AG09309 (cell line): ENCODE measurements around the gene NPBWR2.
"Not testable (repeated sequence)": the region's sequence is repeated elsewhere in the genome, so short reads cannot be mapped to it uniquely, and the experiment has no call there.

Source experiments
- DNase-seq: peaks from one replicate; pipeline ENCODE4 v3.0.0-alpha.2; 2010; ENCODE audit warnings: low read depth
- H3K4me3 ChIP-seq: 2 replicates; pipeline ENCODE4 v1.5.1; 2011; ENCODE audit warnings: mild to moderate bottlenecking, low read depth, low read length, moderate library complexity; ENCODE audit not compliant: control insufficient read depth
- TF ChIP-seq, protein P1 (sequence below): IDR thresholded peaks from 2 replicates; pipeline ENCODE4 v1.5.1; 2011; ENCODE audit warnings: mild to moderate bottlenecking, low read depth, low read length, inconsistent platforms; ENCODE audit not compliant: insufficient read depth, control insufficient read depth; ENCODE audit errors: missing control alignments

The NPBWR2 gene

DNA sequence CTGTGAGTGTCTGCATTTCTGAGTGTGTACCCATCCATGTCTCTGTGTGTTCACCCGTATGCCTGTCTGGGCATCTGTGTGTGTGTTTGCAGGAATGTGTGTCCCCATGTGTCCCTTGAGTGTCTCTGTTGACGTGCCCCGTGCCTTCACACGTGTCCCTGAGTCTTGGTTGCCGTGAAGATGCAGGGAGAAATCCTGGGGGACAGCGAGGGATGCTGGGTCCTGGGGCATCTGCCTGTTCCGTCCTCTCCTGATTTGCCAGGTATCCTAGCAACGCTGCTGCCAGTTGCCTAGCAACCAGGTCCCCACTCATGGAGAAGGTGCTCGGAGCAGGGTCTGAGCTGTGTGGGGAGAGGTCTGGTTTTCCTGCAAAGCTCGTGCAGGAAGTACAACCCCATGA lies 17.2 kb downstream of the NPBWR2 start:
- TF ChIP-seq, protein P1, sequence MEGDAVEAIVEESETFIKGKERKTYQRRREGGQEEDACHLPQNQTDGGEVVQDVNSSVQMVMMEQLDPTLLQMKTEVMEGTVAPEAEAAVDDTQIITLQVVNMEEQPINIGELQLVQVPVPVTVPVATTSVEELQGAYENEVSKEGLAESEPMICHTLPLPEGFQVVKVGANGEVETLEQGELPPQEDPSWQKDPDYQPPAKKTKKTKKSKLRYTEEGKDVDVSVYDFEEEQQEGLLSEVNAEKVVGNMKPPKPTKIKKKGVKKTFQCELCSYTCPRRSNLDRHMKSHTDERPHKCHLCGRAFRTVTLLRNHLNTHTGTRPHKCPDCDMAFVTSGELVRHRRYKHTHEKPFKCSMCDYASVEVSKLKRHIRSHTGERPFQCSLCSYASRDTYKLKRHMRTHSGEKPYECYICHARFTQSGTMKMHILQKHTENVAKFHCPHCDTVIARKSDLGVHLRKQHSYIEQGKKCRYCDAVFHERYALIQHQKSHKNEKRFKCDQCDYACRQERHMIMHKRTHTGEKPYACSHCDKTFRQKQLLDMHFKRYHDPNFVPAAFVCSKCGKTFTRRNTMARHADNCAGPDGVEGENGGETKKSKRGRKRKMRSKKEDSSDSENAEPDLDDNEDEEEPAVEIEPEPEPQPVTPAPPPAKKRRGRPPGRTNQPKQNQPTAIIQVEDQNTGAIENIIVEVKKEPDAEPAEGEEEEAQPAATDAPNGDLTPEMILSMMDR, result no peak

DNA sequence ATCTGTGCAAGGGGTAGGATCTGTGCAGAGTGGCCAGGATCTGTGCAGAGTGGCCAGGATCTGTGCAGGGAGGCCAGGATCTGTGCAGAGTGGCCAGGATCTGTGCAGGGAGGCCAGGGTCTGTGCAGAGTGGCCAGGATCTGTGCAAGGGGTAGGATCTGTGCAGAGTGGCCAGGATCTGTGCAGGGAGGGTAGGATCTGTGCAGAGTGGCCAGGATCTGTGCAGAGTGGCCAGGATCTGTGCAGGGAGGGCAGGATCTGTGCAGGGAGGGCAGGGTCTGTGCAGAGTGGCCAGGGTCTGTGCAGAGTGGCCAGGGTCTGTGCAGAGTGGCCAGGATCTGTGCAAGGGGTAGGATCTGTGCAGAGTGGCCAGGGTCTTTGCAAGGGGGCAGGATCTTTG lies 18.8 kb downstream of the NPBWR2 start:
- DNase-seq, H3K4me3 ChIP-seq: not testable (repeated sequence)

More for the DNA sequence above, 17.2 kb downstream of the NPBWR2 start:
- no peak overlapping the region for H3K4me3 ChIP-seq
- DNase-seq, result no peak

DNA sequence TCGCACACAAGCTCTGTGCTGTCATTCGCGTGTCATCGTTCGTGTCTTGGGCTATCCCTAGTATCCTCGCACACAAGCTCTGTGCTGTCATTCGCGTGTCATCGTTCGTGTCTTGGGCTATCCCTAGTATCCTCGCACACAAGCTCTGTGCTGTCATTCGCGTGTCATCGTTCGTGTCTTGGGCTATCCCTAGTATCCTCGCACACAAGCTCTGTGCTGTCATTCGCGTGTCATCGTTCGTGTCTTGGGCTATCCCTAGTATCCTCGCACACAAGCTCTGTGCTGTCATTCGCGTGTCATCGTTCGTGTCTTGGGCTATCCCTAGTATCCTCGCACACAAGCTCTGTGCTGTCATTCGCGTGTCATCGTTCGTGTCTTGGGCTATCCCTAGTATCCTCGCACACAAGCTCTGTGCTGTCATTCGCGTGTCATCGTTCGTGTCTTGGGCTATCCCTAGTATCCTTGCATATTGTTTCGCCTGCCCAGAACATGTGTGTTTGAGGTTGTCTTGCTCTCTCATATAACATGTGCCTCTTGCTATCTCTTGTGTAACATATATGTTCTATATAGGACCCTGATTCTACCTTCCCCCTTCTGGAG lies 20.0 kb downstream of the NPBWR2 start:
- DNase-seq, result not testable (repeated sequence)

DNA sequence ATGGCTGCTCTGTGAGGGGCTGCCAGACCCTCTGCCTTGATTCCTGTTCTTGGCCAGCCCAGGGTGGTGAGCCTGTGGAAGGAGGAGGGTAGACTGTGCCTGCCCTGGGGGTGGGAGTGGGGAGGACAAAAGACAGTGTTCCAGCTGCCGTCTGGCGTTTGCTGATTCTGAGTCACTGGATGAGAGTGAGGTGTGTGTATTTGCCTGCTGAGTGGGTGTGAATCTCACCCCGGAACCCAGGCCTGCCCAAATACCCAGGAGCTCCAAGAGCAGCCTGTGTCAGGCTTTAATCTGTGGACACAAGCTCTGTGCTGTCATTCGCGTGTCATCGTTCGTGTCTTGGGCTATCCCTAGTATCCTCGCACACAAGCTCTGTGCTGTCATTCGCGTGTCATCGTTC lies 20.6 kb downstream of the NPBWR2 start:
- no peak overlapping the region for H3K4me3 ChIP-seq
- TF ChIP-seq, protein P1, result no peak
- no peak for DNase-seq

More for the DNA sequence above, 20.0 kb downstream of the NPBWR2 start:
- H3K4me3 ChIP-seq, result not testable (repeated sequence)

DNA sequence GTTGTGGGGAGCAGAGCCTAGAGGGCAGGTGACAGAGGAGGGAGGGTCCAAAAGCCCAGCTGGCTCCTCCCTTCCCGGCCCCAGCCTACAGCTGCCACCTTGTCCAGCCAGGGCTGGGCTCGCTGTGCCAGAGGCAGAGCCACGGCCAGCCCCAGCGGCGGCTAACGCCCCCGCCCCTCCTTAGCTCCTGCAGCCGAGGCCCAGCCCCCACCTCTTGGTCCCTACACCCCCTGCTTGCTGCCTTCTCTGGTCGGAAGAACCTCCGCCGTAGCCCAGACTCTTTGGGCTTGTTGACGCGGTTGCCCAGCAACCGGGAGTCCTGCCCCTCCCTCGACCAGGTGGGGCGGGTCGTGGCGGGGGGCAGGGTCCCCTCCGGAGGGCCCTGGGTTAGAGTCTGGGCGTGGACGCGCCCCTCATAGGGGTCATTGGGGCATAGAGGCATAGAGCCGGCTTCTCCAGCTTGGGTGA lies 22.6 kb downstream of the NPBWR2 start:
- no peak overlapping the region for H3K4me3 ChIP-seq
- DNase-seq, result no peak
- TF ChIP-seq, protein P1, result no peak

DNA sequence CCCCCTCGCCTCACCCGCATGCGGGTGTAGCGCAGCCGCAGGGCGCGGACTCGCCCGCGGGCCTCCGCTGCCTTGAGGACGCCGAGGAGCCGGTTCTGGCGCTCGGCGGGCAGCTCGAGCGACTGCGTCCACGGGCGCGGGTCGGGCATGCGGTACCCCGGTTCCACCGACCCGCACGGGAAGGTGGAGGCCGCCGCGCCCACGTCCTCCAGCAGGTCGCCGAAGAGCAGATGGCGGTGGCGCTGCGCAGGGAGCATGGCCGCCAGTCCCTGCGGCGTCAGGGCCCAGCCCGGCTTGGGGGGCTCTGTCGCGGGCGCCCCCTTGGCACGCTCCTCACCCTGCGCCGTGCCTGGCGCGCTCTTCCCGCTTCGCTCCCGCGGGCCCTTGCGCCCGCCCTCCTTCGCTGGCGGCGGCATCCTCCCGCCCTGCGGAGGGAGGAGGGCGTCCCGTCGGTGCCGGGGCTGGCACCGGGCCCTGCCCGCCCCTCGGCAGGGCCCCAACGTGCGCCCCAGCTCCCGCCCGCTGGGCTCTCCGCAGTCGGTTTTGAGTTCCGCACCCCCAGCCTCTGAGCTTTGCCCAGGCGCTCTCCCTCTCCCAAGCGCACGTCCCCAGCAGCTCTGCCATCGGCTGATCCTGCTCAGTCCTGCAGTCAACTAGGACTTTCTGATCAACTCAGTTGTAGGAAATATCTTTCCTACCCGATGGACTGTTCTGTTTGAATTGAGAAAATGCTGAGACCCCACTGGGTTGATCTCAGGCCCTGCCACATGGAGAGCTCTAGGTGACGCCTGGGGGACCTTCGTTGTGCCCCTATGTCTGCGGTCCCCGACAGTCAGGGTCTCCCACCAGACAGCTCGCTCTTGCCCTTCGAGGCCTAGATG lies 23.3 kb downstream of the NPBWR2 start, which contains the start of gene LKAAEAR1:
Gene LKAAEAR1, minus strand, starts transcription at position 595 of the 881 bp plus-strand sequence. Its CDS starts 179 bp downstream, at position 416.
- TF ChIP-seq, protein P1, result no peak
- DNase-seq, result no peak
- H3K4me3 ChIP-seq, result peak within 1 kb of the TSS; percentile 28

DNA sequence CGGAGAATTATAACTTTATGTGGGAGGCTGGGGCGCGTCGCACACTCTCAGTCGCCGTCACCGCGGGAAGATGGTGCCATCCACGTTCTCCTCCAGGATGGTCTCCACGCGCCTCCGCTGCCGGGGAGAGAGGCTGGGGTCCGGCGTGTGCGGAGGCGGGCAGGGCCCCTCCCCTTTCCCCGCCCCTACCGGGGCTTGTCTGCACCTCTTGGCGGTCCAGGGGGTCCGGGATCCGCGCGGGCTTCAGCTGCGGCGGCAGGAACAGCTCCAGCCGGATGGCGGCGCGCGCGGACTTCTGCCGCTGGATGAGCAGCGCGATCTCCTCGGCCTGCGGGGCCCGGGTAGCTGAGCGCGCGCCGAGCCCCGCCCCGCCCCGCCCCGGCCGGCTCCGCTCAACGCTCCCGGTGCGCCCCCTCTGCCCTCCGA lies 24.0 kb downstream of the NPBWR2 start:
- DNase-seq, result no peak

More for the DNA sequence above, 24.0 kb downstream of the NPBWR2 start:
- peak overlapping the region; percentile 28 for H3K4me3 ChIP-seq
- TF ChIP-seq, protein P1, result peak; percentile 55
